Fibroblast of lung (primary cell): Measurements from ENCODE around the gene BMERB1. TPM values are rescaled to one million over a fixed set of nuclear protein-coding genes. Genes with fewer than 3 reads are reported as not detected.
"Not testable (repeated sequence)": the region's sequence is repeated elsewhere in the genome, so short reads cannot be mapped to it uniquely, and the experiment has no call there.

Experiments
- DNase-seq, 2 donors: peaks; one replicate each; pipeline versions ENCODE4 v3.0.0 to v3.0.0-alpha.2; 2010; ENCODE audit warnings: low read depth in 2 of 2
- H2AFZ ChIP-seq: 2 replicates; pipeline ENCODE4 v1.5.1; 2012; ENCODE audit warnings: low read length, control low read depth, inconsistent platforms
- H3K27ac ChIP-seq: 2 replicates; pipeline ENCODE4 v1.5.1; 2011; ENCODE audit warnings: low read length, control low read depth; ENCODE audit not compliant: insufficient read depth
- H3K27me3 ChIP-seq: 2 replicates; pipeline ENCODE4 v1.5.1; 2011; ENCODE audit warnings: mild to moderate bottlenecking, low read length; ENCODE audit not compliant: control insufficient read depth, insufficient read depth
- H3K36me3 ChIP-seq: 2 replicates; pipeline ENCODE4 v1.5.1; 2011; ENCODE audit warnings: low read length; ENCODE audit not compliant: control insufficient read depth, insufficient read depth
- H3K4me1 ChIP-seq: 2 replicates; pipeline ENCODE4 v1.5.1; 2011; ENCODE audit warnings: low read length; ENCODE audit not compliant: control insufficient read depth, insufficient read depth; ENCODE audit errors: extremely low read depth
- H3K4me2 ChIP-seq: 2 replicates; pipeline ENCODE4 v1.5.1; 2011; ENCODE audit warnings: low read length, control low read depth; ENCODE audit not compliant: insufficient read depth; ENCODE audit errors: extremely low read depth
- H3K4me3 ChIP-seq, 4 experiments: fragments of 200-600 bp in 1 of 4; sonication (generic) in 1 of 4; replicated peaks in 1 of 4; 2 replicates each; pipeline ENCODE4 v1.5.1; 2011 to 2016; ENCODE audit warnings: low read length in 4 of 4, low read depth in 3 of 4, mild to moderate bottlenecking in 3 of 4, control low read depth in 2 of 4, inconsistent platforms in 1 of 4, mixed read lengths in 1 of 4; ENCODE audit not compliant: insufficient read depth in 1 of 4; ENCODE audit errors: control extremely low read depth in 1 of 4
- H3K79me2 ChIP-seq: 2 replicates; pipeline ENCODE4 v1.5.1; 2012; ENCODE audit warnings: mild to moderate bottlenecking, low read length, inconsistent platforms; ENCODE audit not compliant: control insufficient read depth, insufficient read depth
- H3K9ac ChIP-seq: 2 replicates; pipeline ENCODE4 v1.5.1; 2011; ENCODE audit warnings: mild to moderate bottlenecking, low read length, control low read depth; ENCODE audit not compliant: insufficient read depth
- H3K9me3 ChIP-seq: 2 replicates; pipeline ENCODE4 v1.5.1; 2012; ENCODE audit warnings: low read depth, low read length; ENCODE audit not compliant: control insufficient read depth, insufficient read depth
- H4K20me1 ChIP-seq: 2 replicates; pipeline ENCODE4 v1.5.1; 2011; ENCODE audit warnings: low read length; ENCODE audit not compliant: control insufficient read depth, insufficient read depth; ENCODE audit errors: extremely low read depth
- CTCF ChIP-seq, 2 donors: IDR thresholded peaks in 1 of 2; conservative IDR thresholded peaks in 1 of 2; 1 replicate in 1 of 2; 2 replicates in 1 of 2; pipeline ENCODE4 v1.5.1; 2011 to 2012; ENCODE audit warnings: low read length in 2 of 2, control low read depth in 1 of 2, inconsistent platforms in 1 of 2, low read depth in 1 of 2, mild to moderate bottlenecking in 1 of 2
- EZH2 ChIP-seq: IDR thresholded peaks from 2 replicates; pipeline ENCODE4 v1.5.1; 2012; ENCODE audit warnings: low read length, control low read depth, mild to moderate bottlenecking; ENCODE audit errors: missing control alignments
- polyA plus RNA-seq, 2 donors: library from polyadenylated mRNA; depleted of rRNA in 1 of 2; stranded (reverse) in 1 of 2; unstranded in 1 of 2; fragments of >200 nt; gene quantifications; 2 replicates each; pipeline ENCODE4 v1.2.1, GENCODE V29; 2011 to 2012; ENCODE audit warnings: missing spikeins in 1 of 2
- total RNA-seq: library from RNA; depleted of rRNA; stranded (reverse); fragments of >200 nt; gene quantifications from 2 replicates; pipeline ENCODE4 v1.2.1, GENCODE V29; 2014

The BMERB1 gene
- total and polyA plus RNA-seq, 2 donors (not counting 1 experiment from before 2014, with no cell fraction given), result 39.1 to 46.0 TPM

GRCh38 chr16:15427648-15428239 lies 6.6 kb upstream of the BMERB1 start:
- Histone ChIP-seq H3K79me2 (no peaks in the 10 kb centered on the region), H3K27me3 (no peaks in the 10 kb centered on the region), H3K9me3 (no peaks in the 10 kb centered on the region), H3K36me3 (no peaks in the 10 kb centered on the region), H3K4me1 (peaks cover 2% of the 10 kb centered on the region), H3K9ac (no peak overlapping the region), H3K27ac (no peak overlapping the region), H4K20me1 (no peaks in the 10 kb centered on the region), H2AFZ (no peak overlapping the region), H3K4me3 (peak overlapping the region in 1 of 4 experiments; percentile 27), H3K4me2 (peak overlapping the region; percentile 77)
- peak; percentile 81 to 90 for DNase-seq
- TF ChIP-seq EZH2, result no peak
- TF ChIP-seq CTCF (conservative IDR thresholded peaks at IDR 0.05 in 1 of 2, IDR thresholded peaks at IDR 0.05 in 1 of 2; ENCODE audit: low read depth in 1 of 2, low read length in 2 of 2), result peak; percentile 64 to 75

GRCh38 chr16:15430884-15431283 lies 3.5 kb upstream of the BMERB1 start:
- H3K9me3 ChIP-seq, H3K79me2 ChIP-seq, H2AFZ ChIP-seq, H3K4me3 ChIP-seq, DNase-seq, H3K36me3 ChIP-seq, H3K4me2 ChIP-seq, H3K27me3 ChIP-seq, H3K27ac ChIP-seq, H3K4me1 ChIP-seq, H4K20me1 ChIP-seq, H3K9ac ChIP-seq: not testable (repeated sequence)

GRCh38 chr16:15434079-15434424 lies 336 bp upstream of the BMERB1 start:
- Histone ChIP-seq H3K27me3 (no peaks in the 10 kb centered on the region), H3K4me1 (peaks cover 3% of the 10 kb centered on the region), H3K79me2 (peaks cover 19% of the 10 kb centered on the region), H3K27ac (no peak overlapping the region), H3K36me3 (no peaks in the 10 kb centered on the region), H3K9me3 (no peaks in the 10 kb centered on the region), H3K9ac (no peak overlapping the region), H3K4me3 (peak overlapping the region; percentile 40 to 92 (median 80)), H4K20me1 (no peaks in the 10 kb centered on the region), H3K4me2 (peak overlapping the region; percentile 75), H2AFZ (peak overlapping the region; percentile 89)
- DNase-seq, result no peak
- no peak for TF ChIP-seq CTCF (conservative IDR thresholded peaks at IDR 0.05 in 1 of 2, IDR thresholded peaks at IDR 0.05 in 1 of 2; ENCODE audit: low read depth in 1 of 2, low read length in 2 of 2)
